Femur (tissue), 1 donor: ENCODE data around the gene CTXND1.
"Not testable (repeated sequence)": the region's sequence is repeated elsewhere in the genome, so short reads cannot be mapped to it uniquely, and the experiment has no call there.

Source experiments
- DNase-seq: peaks from one replicate; pipeline ENCODE4 v3.0.0-alpha.2; 2017

Gene CTXND1

DNA sequence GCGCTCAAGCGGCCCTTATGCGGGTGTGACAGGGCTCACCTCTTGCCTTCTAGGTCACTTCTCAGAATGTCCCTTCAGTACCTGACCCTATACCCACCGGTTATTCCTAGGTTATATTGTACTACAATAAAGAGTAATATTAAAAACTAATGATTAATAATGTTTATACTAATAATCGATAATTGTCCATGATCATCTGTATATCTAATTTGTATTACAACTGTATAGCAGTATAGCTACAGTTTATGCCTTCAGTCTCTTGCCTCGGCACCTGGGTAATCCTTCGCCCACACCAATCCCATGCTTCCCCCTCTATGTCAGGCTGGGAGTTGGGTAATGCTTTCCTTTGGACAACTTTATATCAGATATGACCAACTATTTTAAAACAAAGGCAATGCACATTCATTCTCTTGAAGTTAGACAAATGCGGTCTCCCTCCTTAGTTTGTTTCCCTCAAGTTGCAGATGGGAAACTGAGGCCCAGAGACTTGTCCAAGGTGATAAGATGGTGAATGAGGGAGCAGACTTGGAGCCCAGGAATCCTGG lies 95.8 kb downstream of the CTXND1 start:
- DNase-seq: no peak

DNA sequence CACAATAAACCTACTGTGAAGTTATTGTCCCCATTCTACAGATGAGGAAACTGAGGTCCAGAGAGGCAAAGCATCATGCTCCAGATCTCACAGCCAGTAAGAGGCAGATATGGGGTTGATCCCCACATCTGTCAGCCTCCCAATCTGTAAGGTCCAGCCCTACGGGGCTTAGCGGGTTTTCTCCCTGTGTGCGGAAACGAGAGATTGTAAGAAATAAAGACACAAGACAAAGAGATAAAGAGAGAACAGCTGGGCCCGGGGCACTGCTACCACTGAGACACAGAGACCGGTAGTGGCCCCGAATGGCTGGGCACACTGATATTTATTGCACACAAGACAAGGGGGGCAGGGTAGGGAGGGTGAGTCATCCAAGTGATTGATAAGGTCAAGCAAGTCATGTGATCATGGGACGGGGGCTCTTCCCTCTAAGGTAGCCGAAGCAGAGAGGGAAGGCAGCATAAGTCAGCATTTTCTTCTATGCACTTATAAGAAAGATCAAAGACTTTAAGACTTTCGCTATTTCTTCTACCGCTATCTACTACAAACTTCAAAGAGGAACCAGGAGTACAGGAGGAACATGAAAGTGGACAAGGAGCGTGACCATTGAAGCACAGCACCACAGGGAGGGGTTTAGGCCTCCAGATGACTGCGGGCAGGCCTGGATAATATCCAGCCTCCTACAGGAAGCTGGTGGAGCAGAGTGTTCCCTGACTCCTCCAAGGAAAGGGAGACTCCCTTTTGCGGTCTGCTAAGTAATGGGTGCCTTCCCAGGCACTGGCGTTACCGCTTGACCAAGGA lies 96.4 kb downstream of the CTXND1 start:
- not testable (repeated sequence) for DNase-seq

GRCh38 chr15:80155001-80155377 lies 97.0 kb downstream of the CTXND1 start:
- DNase-seq: no peak

DNA sequence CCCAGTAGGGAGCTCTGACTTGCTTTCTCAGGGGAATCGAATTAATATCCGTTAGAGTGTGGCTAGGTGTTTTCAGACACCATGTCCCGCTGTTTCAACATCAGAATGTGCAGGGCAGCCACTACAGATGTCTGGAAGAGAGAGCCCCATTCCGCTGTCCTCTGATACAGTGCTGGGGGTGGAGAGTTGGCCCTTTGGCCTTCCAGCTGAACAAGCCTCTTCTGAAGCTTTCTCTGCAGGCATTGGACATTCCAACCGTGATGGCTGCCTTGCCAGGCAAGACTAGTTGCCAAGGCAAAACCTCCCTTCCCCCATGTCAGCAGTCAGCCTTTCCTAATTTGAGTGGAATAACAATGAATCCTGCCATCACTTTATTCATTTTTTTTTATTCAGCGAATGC lies 97.7 kb downstream of the CTXND1 start:
- no peak for DNase-seq

DNA sequence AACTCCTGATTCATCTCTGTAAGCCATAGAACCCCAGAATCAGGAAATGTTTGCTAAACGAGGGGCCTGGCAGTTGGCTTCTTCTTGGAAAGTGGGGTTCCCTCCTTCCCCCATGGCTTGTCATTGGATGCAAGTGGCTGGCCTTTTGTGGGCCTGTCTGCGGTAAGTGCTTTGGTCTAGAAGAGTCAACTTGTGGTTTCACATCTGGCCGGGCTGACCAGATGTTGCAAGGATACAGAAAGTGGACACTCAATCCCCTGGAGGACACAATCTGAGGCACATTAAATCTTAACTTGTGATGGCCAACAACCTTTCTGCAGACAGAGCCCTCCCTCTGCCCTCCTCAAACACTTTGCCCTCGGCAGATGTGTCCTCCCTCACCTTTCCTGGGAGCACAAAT lies 98.1 kb downstream of the CTXND1 start:
- no peak for DNase-seq

GRCh38 chr15:80152896-80153876 lies 98.8 kb downstream of the CTXND1 start, which contains the start of gene FAH:
TSS of gene FAH (plus strand) at chr15:80152999. CDS start at chr15:80153055, 56 bp downstream.
- DNase-seq: peak; percentile 43

DNA sequence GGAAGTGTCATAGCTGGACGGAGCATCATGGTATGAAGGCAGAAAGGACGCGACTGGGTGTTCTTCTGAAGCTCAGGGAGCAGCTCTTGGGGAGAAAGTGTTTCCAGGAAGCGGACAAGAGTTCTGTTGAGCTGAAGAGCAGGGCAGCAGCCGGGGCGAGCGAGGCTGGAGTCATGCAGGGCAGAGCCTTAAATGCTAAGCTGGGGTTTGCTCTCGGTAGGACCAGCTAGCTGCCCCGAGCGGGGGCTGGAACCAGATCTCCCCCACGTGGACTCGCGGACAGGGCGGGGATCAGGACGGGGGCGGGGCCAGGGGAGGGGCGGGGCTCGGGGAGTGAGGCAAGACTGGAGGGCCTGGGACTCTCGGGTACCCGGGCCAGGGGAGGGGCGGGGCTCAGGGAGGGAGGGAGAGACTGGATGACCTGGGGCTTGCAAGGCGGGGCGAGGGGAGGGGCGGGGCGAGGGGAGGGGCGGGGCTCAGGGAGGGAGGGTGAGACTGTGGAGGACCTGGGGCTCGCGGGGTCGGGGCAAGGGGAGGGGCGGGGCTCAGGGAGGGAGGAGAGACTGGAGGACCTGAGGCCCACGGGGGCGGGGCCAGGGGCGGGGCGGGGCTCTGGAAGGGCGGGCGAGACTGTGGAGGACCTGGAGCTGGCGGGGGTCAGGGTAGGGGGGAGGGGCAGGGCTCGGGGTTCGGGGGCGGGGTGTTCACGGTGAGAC lies 99.7 kb downstream of the CTXND1 start:
- peak; percentile 97 for DNase-seq

DNA sequence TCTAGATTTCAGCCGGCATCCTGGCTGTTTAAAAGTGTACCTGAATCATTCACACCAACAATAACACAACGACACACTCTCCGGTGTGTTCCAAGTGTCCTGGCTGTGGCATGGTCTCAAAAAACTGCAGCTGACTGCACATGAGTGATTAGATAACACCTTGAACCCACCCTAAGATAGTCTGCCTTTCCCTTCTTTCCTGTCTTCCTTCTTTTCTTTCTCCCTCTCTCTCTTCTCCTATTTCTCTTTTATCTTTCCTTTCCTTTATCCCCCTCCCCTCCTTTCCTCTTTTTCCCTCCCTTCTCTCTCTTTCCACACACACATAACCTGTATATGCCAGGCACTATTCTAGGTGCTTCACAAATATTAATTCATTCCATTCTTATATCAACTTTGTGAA lies 100.4 kb downstream of the CTXND1 start:
- no peak for DNase-seq

- DNase-seq: no peak
Observed at GRCh38 chr15:80151148-80151547, 100.9 kb downstream of the CTXND1 start.
